IPS-18a (cell line): ENCODE data around the gene SH2B3.

Experiments
- H3K27ac ChIP-seq: one replicate; pipeline ENCODE4 v1.5.1; 2013; ENCODE audit warnings: low read length
- H3K27me3 ChIP-seq: one replicate; pipeline ENCODE4 v1.6.1; 2013; ENCODE audit warnings: mild to moderate bottlenecking, low read length; ENCODE audit not compliant: control insufficient read depth, insufficient read depth
- H3K36me3 ChIP-seq: one replicate; pipeline ENCODE4 v1.6.1; 2013; ENCODE audit warnings: low read depth, low read length; ENCODE audit not compliant: control insufficient read depth
- H3K4me1 ChIP-seq: one replicate; pipeline ENCODE4 v1.6.1; 2013; ENCODE audit warnings: low read depth, low read length; ENCODE audit not compliant: control insufficient read depth
- H3K4me3 ChIP-seq: one replicate; pipeline ENCODE4 v1.5.1; 2013; ENCODE audit warnings: low read length
- H3K9ac ChIP-seq: one replicate; pipeline ENCODE4 v1.6.1; 2013; ENCODE audit warnings: mild to moderate bottlenecking, low read length, moderate library complexity
- H3K9me3 ChIP-seq: one replicate; pipeline ENCODE4 v1.6.1; 2013; ENCODE audit warnings: low read depth, low read length; ENCODE audit not compliant: control insufficient read depth

SH2B3 gene

DNA sequence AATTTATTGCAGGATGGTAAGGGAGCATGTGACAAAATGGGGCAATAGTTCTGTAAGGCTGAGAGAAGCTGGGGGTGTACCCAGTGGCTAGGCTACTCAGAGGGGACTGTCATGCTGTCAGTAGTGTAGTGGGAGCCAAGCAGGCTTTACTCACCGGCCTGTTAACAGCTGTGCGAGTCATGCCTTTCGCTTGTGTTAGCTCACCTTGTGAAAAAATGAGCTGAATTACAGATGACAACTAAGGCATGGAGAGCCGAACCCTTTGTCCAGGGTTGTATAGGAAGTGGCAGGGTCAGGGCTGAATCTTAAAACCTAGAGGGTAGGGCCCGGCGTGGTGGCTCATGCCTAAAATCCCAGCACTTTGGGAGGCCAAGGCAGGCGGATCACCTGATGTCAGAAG is 37.9 kb downstream of the SH2B3 start:
- H3K36me3 ChIP-seq, result peaks cover 26% of the 10 kb centered on the region
- H3K9ac ChIP-seq, result no peak overlapping the region
- no peaks in the 10 kb centered on the region for H3K27me3 ChIP-seq
- H3K9me3 ChIP-seq, result no peaks in the 10 kb centered on the region
- no peak overlapping the region for H3K27ac ChIP-seq
- no peak overlapping the region for H3K4me3 ChIP-seq
- H3K4me1 ChIP-seq, result no peaks in the 10 kb centered on the region

DNA sequence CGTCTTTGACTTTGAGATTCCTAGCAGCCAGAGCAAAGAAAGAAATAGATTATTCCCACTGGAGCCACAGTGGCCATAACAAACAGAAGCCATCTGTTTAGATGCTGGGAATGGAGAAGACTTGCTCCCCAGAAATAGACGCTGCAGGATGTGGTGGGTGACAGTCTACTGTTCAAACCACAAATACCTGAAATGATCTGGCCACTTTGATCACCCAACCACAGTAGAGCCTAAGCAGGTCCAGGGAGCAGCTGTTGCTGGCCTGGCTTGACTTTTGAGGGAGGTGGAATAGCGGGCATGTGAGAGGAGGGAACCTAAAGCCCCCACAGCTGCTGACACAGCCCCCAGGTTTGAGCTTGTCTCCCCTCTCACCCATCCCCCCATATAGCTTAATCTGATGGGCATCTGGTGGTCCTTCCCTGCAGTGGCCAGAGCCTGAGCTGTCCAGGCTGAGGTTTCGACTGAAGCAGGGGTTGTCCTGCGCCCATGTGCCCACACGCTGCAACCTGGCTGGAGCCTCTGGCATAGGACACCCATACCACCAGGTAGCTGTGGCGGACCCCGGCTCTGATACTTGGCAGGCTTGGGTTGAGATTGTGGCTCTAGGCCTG is 38.7 kb downstream of the SH2B3 start:
- peaks cover 35% of the 10 kb centered on the region for H3K36me3 ChIP-seq
- no peak overlapping the region for H3K27ac ChIP-seq
- no peak overlapping the region for H3K4me3 ChIP-seq
- no peaks in the 10 kb centered on the region for H3K9me3 ChIP-seq
- no peaks in the 10 kb centered on the region for H3K27me3 ChIP-seq
- no peak overlapping the region for H3K9ac ChIP-seq
- no peaks in the 10 kb centered on the region for H3K4me1 ChIP-seq

DNA sequence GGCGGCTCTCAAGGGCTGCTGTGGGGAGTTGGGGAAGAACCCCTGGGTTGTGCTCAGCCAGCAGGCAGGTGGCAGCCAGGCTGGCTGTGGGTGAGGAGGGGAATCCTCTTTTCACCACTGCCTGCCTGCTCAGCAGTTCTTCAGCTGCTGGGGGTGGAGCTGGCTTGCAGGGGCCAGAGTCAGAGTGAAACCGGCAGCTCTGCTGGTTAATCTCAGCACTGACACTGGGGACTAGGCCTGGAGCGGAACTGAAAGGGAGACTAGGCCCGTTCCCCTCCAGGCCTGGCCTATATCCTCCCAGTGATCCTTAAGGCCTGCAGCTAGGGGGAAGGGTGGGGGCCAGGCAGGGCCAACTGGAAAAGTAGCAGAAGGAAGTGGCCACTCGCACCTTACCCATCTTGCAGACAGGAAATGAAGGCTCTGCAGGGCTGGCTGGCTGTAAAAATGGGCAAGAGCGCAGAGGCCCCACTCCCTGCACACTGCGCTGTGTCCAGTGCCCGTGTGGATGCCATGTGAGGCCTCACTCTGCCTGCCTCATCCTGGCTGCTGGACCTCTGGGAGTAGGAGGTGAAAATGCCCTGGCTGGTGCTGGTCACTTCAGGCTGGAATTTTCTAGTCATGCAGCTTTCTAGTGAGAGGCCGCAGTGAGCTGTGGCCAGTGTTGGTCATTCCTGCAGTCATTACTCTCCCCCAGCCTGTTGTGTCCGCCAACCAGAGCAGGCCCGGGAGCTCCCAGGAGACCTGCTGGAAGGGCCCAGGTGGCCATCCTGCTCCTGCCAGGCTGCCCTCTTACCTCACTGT is 39.4 kb downstream of the SH2B3 start:
- no peaks in the 10 kb centered on the region for H3K4me1 ChIP-seq
- no peak overlapping the region for H3K4me3 ChIP-seq
- peaks cover 40% of the 10 kb centered on the region for H3K36me3 ChIP-seq
- no peak overlapping the region for H3K27ac ChIP-seq
- H3K9ac ChIP-seq, result no peak overlapping the region
- H3K9me3 ChIP-seq, result no peaks in the 10 kb centered on the region
- no peaks in the 10 kb centered on the region for H3K27me3 ChIP-seq

DNA sequence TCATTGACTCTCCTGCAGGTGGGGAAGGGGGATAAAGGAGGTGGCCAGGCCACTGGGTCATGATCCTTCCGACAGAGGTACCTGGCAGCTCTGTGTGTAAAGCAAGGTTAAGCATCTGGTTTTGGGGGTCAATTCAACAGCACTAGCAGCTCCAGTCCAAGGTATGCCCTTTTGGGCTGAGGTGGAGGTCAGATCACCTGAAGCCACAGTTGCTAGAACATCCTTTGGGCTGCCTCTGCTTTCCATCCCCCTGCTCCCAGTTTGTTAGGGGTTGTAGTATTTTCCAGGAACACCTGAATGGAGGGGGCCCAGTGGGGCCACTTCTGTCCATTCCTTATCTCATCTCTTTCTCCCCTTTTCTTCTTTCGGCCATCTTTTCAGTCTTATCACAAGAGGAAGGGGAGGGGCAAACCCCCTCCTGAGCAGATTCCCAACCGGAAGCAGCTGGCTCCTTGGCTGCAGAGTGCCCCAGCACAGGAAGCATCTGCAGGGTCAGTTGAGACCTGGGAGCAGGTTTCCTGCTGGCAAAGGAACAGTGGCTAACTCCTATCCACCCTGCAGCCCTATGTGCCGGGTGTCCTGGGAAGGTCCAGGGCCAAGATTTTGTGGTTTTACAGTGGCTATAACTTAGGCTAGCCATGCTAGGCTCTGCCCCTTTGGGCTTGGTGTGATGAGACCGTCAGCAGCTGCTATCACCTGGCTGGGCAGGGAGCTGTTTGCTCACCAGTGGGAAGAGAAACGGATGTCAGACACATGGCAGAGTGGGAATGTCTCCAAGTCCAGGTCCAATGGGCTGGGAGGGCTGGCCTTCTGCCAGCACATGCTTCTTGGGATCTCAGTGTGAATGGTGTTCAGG is 40.2 kb downstream of the SH2B3 start:
- Histone ChIP-seq H3K4me1 (no peaks in the 10 kb centered on the region), H3K27ac (no peak overlapping the region), H3K36me3 (peaks cover 47% of the 10 kb centered on the region), H3K4me3 (no peak overlapping the region), H3K27me3 (no peaks in the 10 kb centered on the region), H3K9me3 (no peaks in the 10 kb centered on the region), H3K9ac (no peak overlapping the region)

GRCh38 chr12:111446631-111447570 is 41.2 kb downstream of the SH2B3 start:
- Histone ChIP-seq H3K36me3 (peaks cover 53% of the 10 kb centered on the region), H3K27me3 (no peaks in the 10 kb centered on the region), H3K4me3 (no peak overlapping the region), H3K4me1 (no peaks in the 10 kb centered on the region), H3K27ac (no peak overlapping the region), H3K9me3 (no peaks in the 10 kb centered on the region), H3K9ac (no peak overlapping the region)

DNA sequence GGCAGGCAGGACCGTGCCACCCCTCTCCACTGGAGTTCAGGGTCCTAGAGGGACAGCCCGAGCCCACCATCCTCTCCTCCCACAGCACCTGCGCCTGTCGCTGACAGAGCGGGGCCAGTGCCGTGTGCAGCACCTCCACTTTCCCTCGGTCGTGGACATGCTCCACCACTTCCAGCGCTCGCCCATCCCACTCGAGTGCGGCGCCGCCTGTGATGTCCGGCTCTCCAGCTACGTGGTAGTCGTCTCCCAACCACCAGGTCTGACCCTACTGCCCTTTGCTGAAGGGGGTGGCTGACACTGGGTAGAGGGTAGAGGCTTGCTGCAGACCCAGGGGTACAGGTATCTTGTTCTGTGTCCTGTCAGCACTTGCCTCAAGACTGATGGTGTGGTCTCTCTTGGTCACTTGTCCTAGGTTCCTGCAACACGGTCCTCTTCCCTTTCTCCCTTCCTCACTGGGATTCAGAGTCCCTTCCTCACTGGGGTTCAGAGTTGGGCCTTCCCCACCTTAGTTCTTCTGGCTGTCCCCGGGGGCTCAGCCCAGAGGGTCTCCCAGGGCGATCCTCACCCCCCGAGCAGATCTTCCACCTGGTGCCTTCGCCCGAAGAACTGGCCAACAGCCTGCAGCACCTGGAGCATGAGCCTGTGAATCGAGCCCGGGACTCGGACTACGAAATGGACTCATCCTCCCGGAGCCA is 42.0 kb downstream of the SH2B3 start:
- H3K9ac ChIP-seq, result no peak overlapping the region
- no peaks in the 10 kb centered on the region for H3K27me3 ChIP-seq
- no peak overlapping the region for H3K27ac ChIP-seq
- no peaks in the 10 kb centered on the region for H3K4me1 ChIP-seq
- no peak overlapping the region for H3K4me3 ChIP-seq
- H3K36me3 ChIP-seq, result peaks cover 53% of the 10 kb centered on the region
- no peaks in the 10 kb centered on the region for H3K9me3 ChIP-seq

GRCh38 chr12:111448266-111448830 is 42.6 kb downstream of the SH2B3 start:
- peaks cover 57% of the 10 kb centered on the region for H3K36me3 ChIP-seq

DNA sequence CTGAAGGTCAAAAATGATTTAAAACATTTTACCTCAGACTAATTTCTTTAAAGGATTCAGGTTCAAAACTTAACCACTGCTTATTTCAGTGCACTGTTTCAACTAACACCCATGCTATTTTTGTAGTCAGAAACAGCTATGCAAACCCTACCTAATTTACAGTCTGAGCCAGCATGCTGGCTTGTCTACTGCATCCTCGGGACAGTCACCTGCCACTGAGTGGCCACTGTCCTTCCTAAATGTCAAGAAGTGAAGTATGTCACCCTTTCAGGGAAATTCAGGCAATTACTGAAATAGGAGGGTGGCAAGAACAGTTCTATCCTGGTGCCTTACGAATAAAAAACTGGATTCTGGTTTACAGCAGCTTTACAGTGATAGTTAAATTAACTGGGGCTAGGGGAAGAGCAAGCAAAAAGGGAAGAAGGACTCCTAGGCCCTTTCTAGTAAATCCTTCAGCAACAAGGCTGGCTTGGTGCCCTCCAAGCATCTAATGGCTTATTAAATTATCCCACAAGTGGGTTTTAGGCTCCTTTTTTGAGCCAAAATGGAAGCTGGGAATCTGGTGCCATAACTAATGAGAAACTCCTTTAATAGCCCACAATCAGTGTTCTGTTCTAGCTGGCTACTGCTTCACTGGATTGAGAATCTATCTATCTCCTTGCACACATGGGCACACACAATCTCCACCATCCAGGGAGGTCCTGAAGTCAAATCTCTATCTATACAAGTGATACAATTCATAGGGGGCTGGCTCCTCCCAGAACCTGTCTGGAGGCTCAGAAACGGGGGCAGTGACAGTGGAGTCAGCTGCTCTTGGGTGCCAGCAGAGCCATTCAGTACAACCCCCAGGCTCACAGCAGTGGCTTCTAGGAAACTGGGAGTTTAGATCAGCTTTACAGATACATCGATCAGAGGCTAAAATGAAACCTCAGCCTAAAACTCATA is 43.4 kb downstream of the SH2B3 start:
- no peaks in the 10 kb centered on the region for H3K9me3 ChIP-seq
- H3K27me3 ChIP-seq, result no peaks in the 10 kb centered on the region
- no peaks in the 10 kb centered on the region for H3K4me1 ChIP-seq
- H3K27ac ChIP-seq, result no peak overlapping the region
- peaks cover 62% of the 10 kb centered on the region for H3K36me3 ChIP-seq
- no peak overlapping the region for H3K4me3 ChIP-seq
- H3K9ac ChIP-seq, result no peak overlapping the region

More at GRCh38 chr12:111448266-111448830, 42.6 kb downstream of the SH2B3 start:
- H3K4me3 ChIP-seq, result no peak overlapping the region
- H3K27me3 ChIP-seq, result no peaks in the 10 kb centered on the region
- no peaks in the 10 kb centered on the region for H3K9me3 ChIP-seq
- no peaks in the 10 kb centered on the region for H3K4me1 ChIP-seq
- H3K9ac ChIP-seq, result no peak overlapping the region
- no peak overlapping the region for H3K27ac ChIP-seq

GRCh38 chr12:111450676-111451075 is 45.0 kb downstream of the SH2B3 start:
- Histone ChIP-seq H3K27me3 (no peaks in the 10 kb centered on the region), H3K4me3 (no peak overlapping the region), H3K4me1 (no peaks in the 10 kb centered on the region), H3K36me3 (peaks cover 72% of the 10 kb centered on the region), H3K27ac (no peak overlapping the region), H3K9me3 (no peaks in the 10 kb centered on the region), H3K9ac (no peak overlapping the region)
